Stimulated activated CD8-positive, alpha-beta memory T cell treated with anti-CD3 and anti-CD28 coated beads, Interleukin-7, amount 100 ng/mL, for 1 hour (primary cell): Measurements from ENCODE around the gene ARHGAP40.
"Not testable (repeated sequence)": the region's sequence is repeated elsewhere in the genome, so short reads cannot be mapped to it uniquely, and the experiment has no call there.

ENCODE experiments used
- DNase-seq, 2 donors: peaks; one replicate each; pipeline ENCODE4 v3.0.0-alpha.2; 2020; ENCODE audit warnings: low read depth in 2 of 2

Gene ARHGAP40

GRCh38 chr20:38588303-38588702, 13.3 kb upstream of the ARHGAP40 start:
- DNase-seq, result no peak

GRCh38 chr20:38589351-38589750, 12.3 kb upstream of the ARHGAP40 start:
- no peak for DNase-seq

GRCh38 chr20:38589967-38590675, 11.5 kb upstream of the ARHGAP40 start:
- no peak for DNase-seq

GRCh38 chr20:38590676-38591473, 10.7 kb upstream of the ARHGAP40 start:
- DNase-seq, result no peak

- no peak for DNase-seq
These were observed 9.9 kb upstream of the ARHGAP40 start for GRCh38 chr20:38591474-38592410.

GRCh38 chr20:38592411-38592790, 9.2 kb upstream of the ARHGAP40 start:
- not testable (repeated sequence) for DNase-seq

- not testable (repeated sequence) for DNase-seq
These were observed 7.3 kb upstream of the ARHGAP40 start for GRCh38 chr20:38594281-38594680.

- DNase-seq, result not testable (repeated sequence)
These were observed 5.7 kb upstream of the ARHGAP40 start for GRCh38 chr20:38595886-38596285.

GRCh38 chr20:38599410-38599882, 2.2 kb upstream of the ARHGAP40 start:
- no peak for DNase-seq

GRCh38 chr20:38600057-38600456, 1.6 kb upstream of the ARHGAP40 start:
- no peak for DNase-seq

GRCh38 chr20:38602185-38602581, 574 bp downstream of the ARHGAP40 start:
- no peak for DNase-seq

- DNase-seq, result no peak
These were observed 1.7 kb downstream of the ARHGAP40 start for GRCh38 chr20:38603286-38603685.

GRCh38 chr20:38604873-38605303, 3.3 kb downstream of the ARHGAP40 start:
- no peak for DNase-seq

GRCh38 chr20:38607351-38607750, 5.7 kb downstream of the ARHGAP40 start:
- DNase-seq, result no peak

GRCh38 chr20:38608188-38608587, 6.6 kb downstream of the ARHGAP40 start:
- DNase-seq, result no peak

GRCh38 chr20:38609815-38610214, 8.2 kb downstream of the ARHGAP40 start:
- DNase-seq, result no peak

- no peak for DNase-seq
These were observed 8.9 kb downstream of the ARHGAP40 start for GRCh38 chr20:38610521-38610920.

GRCh38 chr20:38612751-38613515, 11.3 kb downstream of the ARHGAP40 start:
- DNase-seq, result no peak

- DNase-seq, result no peak
These were observed 13.7 kb downstream of the ARHGAP40 start for GRCh38 chr20:38615283-38615682.

- no peak for DNase-seq
These were observed 14.8 kb downstream of the ARHGAP40 start for GRCh38 chr20:38616457-38616856.
